ENCODE results near the gene CIZ1. TPM values are rescaled to one million over a fixed set of nuclear protein-coding genes. Genes with fewer than 3 reads are reported as not detected.

CIZ1 gene
- total and polyA plus RNA-seq, 10 of the 15 experiments (the other 5 are each of a cell fraction or from before 2014, with no cell fraction given): 1.8 to 91.6 (median 35.4) TPM

DNA sequence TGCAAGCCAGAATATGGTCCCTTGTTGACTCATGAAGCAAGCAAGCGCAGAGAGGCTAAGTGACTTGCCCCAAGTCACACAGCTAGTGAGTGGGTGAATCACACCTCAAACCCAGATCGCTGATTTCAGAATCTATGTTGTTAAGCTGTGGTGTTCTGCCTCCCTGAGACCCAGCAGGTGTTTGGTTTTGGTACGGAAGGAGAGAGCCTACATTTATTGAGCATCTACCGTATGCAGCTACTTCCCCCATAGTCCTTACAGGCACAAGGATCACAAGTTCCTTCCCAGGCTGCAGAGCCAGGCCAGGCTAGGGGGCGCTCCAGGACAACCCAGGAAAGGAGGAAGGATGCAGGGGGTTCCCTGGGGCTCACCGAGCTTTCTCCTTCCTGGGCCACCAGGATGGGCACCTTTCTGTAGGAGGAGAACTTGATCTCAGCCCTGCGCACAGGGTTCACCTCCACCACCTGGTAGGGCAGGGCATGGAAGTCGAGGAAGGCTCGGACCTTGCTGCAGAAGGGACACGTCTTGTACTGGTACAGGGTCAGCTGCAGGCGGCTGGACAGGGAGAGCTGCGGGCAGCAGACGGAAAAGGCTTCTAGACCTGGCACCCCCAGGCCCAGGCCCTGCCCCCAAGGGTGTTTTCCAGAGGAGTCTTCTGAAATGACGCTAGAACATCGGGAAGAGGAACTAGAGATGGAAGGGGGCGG, 66.3 kb downstream of the CIZ1 start (continued):
- TF ChIP-seq EED (IDR thresholded peaks at IDR 0.05; ENCODE audit: low read depth) (peak; percentile 24; the same call in 1 of the 2 replicates), E2F8 (IDR thresholded peaks at IDR 0.05; ENCODE audit: low read depth, partially characterized antibody) (no peak), PKNOX1 (IDR thresholded peaks at IDR 0.05) (no peak), KLF5 (IDR thresholded peaks at IDR 0.05; ENCODE audit: partially characterized antibody) (no peak), NFXL1 (IDR thresholded peaks at IDR 0.05; ENCODE audit: borderline replicate concordance) (peak; percentile 85; the same call in 1 of the 2 replicates), RBBP5 (conservative IDR thresholded peaks at IDR 0.05) (no peak), ZNF592 (IDR thresholded peaks at IDR 0.05) (0 out of 2 replicates have a peak, but pooled peaks have one; percentile 67), IRF3 (IDR thresholded peaks at IDR 0.05) (no peak), STAT3 (IDR thresholded peaks at IDR 0.05; ENCODE audit: low read depth, low read length) (no peak), SRF (IDR thresholded peaks at IDR 0.05; ENCODE audit: low read depth in 2 of 2, low read length in 2 of 2) (no peak), NFIC (IDR thresholded peaks at IDR 0.05; ENCODE audit: low read depth, low read length) (no peak)
- TF ChIP-seq, protein P1, sequence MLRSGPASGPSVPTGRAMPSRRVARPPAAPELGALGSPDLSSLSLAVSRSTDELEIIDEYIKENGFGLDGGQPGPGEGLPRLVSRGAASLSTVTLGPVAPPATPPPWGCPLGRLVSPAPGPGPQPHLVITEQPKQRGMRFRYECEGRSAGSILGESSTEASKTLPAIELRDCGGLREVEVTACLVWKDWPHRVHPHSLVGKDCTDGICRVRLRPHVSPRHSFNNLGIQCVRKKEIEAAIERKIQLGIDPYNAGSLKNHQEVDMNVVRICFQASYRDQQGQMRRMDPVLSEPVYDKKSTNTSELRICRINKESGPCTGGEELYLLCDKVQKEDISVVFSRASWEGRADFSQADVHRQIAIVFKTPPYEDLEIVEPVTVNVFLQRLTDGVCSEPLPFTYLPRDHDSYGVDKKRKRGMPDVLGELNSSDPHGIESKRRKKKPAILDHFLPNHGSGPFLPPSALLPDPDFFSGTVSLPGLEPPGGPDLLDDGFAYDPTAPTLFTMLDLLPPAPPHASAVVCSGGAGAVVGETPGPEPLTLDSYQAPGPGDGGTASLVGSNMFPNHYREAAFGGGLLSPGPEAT (IDR thresholded peaks at IDR 0.05; ENCODE audit: low read depth): peak; percentile 73
- TF ChIP-seq, protein P2, sequence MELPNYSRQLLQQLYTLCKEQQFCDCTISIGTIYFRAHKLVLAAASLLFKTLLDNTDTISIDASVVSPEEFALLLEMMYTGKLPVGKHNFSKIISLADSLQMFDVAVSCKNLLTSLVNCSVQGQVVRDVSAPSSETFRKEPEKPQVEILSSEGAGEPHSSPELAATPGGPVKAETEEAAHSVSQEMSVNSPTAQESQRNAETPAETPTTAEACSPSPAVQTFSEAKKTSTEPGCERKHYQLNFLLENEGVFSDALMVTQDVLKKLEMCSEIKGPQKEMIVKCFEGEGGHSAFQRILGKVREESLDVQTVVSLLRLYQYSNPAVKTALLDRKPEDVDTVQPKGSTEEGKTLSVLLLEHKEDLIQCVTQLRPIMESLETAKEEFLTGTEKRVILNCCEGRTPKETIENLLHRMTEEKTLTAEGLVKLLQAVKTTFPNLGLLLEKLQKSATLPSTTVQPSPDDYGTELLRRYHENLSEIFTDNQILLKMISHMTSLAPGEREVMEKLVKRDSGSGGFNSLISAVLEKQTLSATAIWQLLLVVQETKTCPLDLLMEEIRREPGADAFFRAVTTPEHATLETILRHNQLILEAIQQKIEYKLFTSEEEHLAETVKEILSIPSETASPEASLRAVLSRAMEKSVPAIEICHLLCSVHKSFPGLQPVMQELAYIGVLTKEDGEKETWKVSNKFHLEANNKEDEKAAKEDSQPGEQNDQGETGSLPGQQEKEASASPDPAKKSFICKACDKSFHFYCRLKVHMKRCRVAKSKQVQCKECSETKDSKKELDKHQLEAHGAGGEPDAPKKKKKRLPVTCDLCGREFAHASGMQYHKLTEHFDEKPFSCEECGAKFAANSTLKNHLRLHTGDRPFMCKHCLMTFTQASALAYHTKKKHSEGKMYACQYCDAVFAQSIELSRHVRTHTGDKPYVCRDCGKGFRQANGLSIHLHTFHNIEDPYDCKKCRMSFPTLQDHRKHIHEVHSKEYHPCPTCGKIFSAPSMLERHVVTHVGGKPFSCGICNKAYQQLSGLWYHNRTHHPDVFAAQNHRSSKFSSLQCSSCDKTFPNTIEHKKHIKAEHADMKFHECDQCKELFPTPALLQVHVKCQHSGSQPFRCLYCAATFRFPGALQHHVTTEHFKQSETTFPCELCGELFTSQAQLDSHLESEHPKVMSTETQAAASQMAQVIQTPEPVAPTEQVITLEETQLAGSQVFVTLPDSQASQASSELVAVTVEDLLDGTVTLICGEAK (IDR thresholded peaks at IDR 0.05; ENCODE audit: borderline replicate concordance): no peak
